HG03558 (cell line): ENCODE data around the gene ARMC9.
"Not testable (repeated sequence)": the region's sequence is repeated elsewhere in the genome, so short reads cannot be mapped to it uniquely, and the experiment has no call there.

Experiments used
- ATAC-seq: cut with Tn5 transposase; IDR thresholded peaks from one replicate; pipeline ENCODE4 v1.9.1; 2021; ENCODE audit warnings: moderate number of reproducible peaks; ENCODE audit not compliant: unreplicated experiment; ENCODE audit errors: extremely low read depth

Gene ARMC9

GRCh38 chr2:231239751-231240150 lies 41.3 kb downstream of the ARMC9 start:
- no peak for ATAC-seq

GRCh38 chr2:231241755-231242507 lies 43.5 kb downstream of the ARMC9 start:
- no peak for ATAC-seq

- no peak for ATAC-seq
Observed at GRCh38 chr2:231243866-231244265, 45.4 kb downstream of the ARMC9 start.

- ATAC-seq = no peak
Observed at GRCh38 chr2:231244382-231245248, 46.2 kb downstream of the ARMC9 start.

GRCh38 chr2:231245249-231246094 lies 47.0 kb downstream of the ARMC9 start:
- ATAC-seq = no peak

GRCh38 chr2:231246171-231246842 lies 47.9 kb downstream of the ARMC9 start:
- ATAC-seq = no peak

- no peak for ATAC-seq
Observed at GRCh38 chr2:231250146-231250545, 51.7 kb downstream of the ARMC9 start.

GRCh38 chr2:231250698-231251097 lies 52.3 kb downstream of the ARMC9 start:
- ATAC-seq = no peak

GRCh38 chr2:231253292-231253691 lies 54.9 kb downstream of the ARMC9 start:
- not testable (repeated sequence) for ATAC-seq

- no peak for ATAC-seq
Observed at GRCh38 chr2:231256494-231256893, 58.1 kb downstream of the ARMC9 start.

GRCh38 chr2:231257763-231258162 lies 59.3 kb downstream of the ARMC9 start:
- no peak for ATAC-seq

GRCh38 chr2:231258701-231259100 lies 60.3 kb downstream of the ARMC9 start:
- ATAC-seq = no peak

GRCh38 chr2:231259104-231259503 lies 60.7 kb downstream of the ARMC9 start:
- ATAC-seq = no peak

GRCh38 chr2:231260442-231261208 lies 62.2 kb downstream of the ARMC9 start:
- no peak for ATAC-seq

- ATAC-seq = no peak
Observed at GRCh38 chr2:231263118-231263831, 64.8 kb downstream of the ARMC9 start.

GRCh38 chr2:231270221-231271114 lies 72.0 kb downstream of the ARMC9 start:
- no peak for ATAC-seq

- no peak for ATAC-seq
Observed at GRCh38 chr2:231272991-231273390, 74.6 kb downstream of the ARMC9 start.

- no peak for ATAC-seq
Observed at GRCh38 chr2:231276987-231277386, 78.6 kb downstream of the ARMC9 start.
